Activated CD4-positive, alpha-beta T cell treated with anti-CD3 and anti-CD28 coated beads, Interleukin-2, amount 10 ng/mL, durations not matched to agents 7 days and 5 days (primary cell): ENCODE results near the gene SLC35E4. TPM values are rescaled to one million over a fixed set of nuclear protein-coding genes. Genes with fewer than 3 reads are reported as not detected.
"Not testable (repeated sequence)": the region's sequence is repeated elsewhere in the genome, so short reads cannot be mapped to it uniquely, and the experiment has no call there.

ENCODE experiments used
- CTCF ChIA-PET: fragments of 350-600 bp; sonication (Branson Sonifier 250); formaldehyde crosslinking; loops from one replicate; lab custom pipeline; 2021; ENCODE audit warnings: antibody characterized with exemption; lab: Charles Lee
- POLR2A ChIA-PET: fragments of 350-600 bp; sonication (Branson Sonifier 250); formaldehyde crosslinking; loops from one replicate; lab custom pipeline; 2021; ENCODE audit warnings: antibody characterized with exemption; lab: Charles Lee
- DNase-seq: peaks from one replicate; pipeline ENCODE4 v3.0.0-alpha.2; 2020
- H3K27ac Mint-ChIP-seq: one replicate; pipeline ENCODE4 v1.8.0; 2021; ENCODE audit warnings: mild to moderate bottlenecking, moderate library complexity, mixed read lengths
- H3K27me3 Mint-ChIP-seq: one replicate; pipeline ENCODE4 v1.8.0; 2021; ENCODE audit warnings: mixed read lengths
- H3K36me3 Mint-ChIP-seq: one replicate; pipeline ENCODE4 v1.8.0; 2021; ENCODE audit warnings: low read depth, mixed read lengths
- H3K4me1 Mint-ChIP-seq: one replicate; pipeline ENCODE4 v1.8.0; 2021; ENCODE audit warnings: mixed read lengths
- H3K4me3 Mint-ChIP-seq: one replicate; pipeline ENCODE4 v1.8.0; 2021; ENCODE audit warnings: mild to moderate bottlenecking, moderate library complexity, mixed read lengths
- H3K9me3 Mint-ChIP-seq: one replicate; pipeline ENCODE4 v1.8.0; 2021; ENCODE audit warnings: mixed read lengths
- total RNA-seq, 2 experiments: library from RNA; stranded (reverse); gene quantifications; one replicate each; pipeline ENCODE4 v1.2.3, GENCODE V29; 2021

Gene SLC35E4
- total RNA-seq, 2 experiments from 2014 or later: 1.8 to 2.5 TPM

DNA sequence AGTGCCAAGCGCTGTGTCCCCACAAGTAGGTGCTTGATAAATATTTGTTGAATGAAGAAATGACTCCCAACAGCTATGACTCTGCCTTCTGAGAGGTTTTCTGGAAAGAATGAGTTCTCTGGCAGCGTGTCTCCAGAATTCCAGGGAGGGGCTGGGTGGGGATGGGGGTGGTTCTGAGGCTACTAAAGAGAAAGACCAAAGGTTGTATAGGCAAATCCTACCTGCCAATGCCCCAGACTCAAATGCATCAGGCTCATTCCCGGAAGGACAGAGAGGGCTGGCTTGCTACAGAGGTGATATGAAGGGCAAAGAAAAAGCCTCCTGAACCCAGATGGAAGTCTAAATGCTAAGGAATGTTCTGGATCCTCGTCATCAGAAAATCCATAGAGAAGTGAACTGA is 30.2 kb downstream of the SLC35E4 start:
- Mint-ChIP-seq H3K27ac (no peak overlapping the region), H3K27me3 (peaks cover 3% of the 10 kb centered on the region), H3K4me3 (no peak overlapping the region), H3K4me1 (peaks cover 24% of the 10 kb centered on the region), H3K9me3 (no peaks in the 10 kb centered on the region), H3K36me3 (peaks cover 20% of the 10 kb centered on the region)
- POLR2A ChIA-PET: no interaction called here
- no peak for DNase-seq
- CTCF ChIA-PET: no interaction called here

DNA sequence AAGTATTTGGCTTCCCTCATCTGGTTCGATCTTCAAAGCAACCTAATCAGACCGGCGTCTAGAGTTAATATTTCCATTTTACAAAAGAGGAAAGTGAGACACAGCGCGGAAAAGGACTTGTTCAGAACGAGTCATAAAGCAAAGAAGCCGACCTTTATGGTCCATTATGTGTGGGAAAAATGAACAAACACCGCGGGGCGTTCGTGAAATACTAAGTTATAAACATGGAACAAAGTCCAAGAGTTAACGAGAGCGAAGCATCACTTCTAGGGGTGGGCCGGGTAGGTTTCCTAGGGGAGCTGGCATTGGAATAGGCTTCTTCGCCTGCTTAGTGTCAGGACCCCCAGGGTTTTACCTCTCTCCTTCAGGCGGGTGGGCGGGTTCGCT is 31.5 kb downstream of the SLC35E4 start:
- ChIA-PET POLR2A (no interaction called here), CTCF (interaction anchor here (0.9 to 2.0 kb wide), 7 partner anchors 9 to 418 kb away, joined by 3 to 8 read pairs (median 3); partner anchors contain the start of gene SLC35E4)
- Mint-ChIP-seq H3K27me3 (peaks cover 3% of the 10 kb centered on the region), H3K9me3 (no peaks in the 10 kb centered on the region), H3K4me3 (peak overlapping the region; percentile 95), H3K27ac (peak overlapping the region; percentile 91), H3K4me1 (peaks cover 24% of the 10 kb centered on the region), H3K36me3 (peaks cover 18% of the 10 kb centered on the region)
- no peak for DNase-seq

- Mint-ChIP-seq H3K27me3 (peaks cover 3% of the 10 kb centered on the region), H3K4me1 (peaks cover 24% of the 10 kb centered on the region), H3K9me3 (no peaks in the 10 kb centered on the region), H3K36me3 (peaks cover 16% of the 10 kb centered on the region), H3K27ac (peak within 1 kb of the TSS; percentile 91), H3K4me3 (peak within 1 kb of the TSS; percentile 95)
- peak; percentile 94 for DNase-seq
- CTCF ChIA-PET: interaction anchor here (0.9 to 2.0 kb wide), 9 partner anchors 9 to 417 kb away, joined by 3 to 8 read pairs (median 3); partner anchors contain the start of gene SLC35E4
- POLR2A ChIA-PET: interaction anchor here (0.6 kb wide), 1 partner anchor 22 kb away, joined by 5 read pairs; no protein-coding TSS in a partner anchor
These were observed 32.2 kb downstream of the SLC35E4 start, which contains the start of gene DUSP18 for GRCh38 chr22:30667494-30668385. Gene DUSP18, minus strand, starts transcription at chr22:30667875. Its CDS starts 3,872 bp downstream, at chr22:30664003.

DNA sequence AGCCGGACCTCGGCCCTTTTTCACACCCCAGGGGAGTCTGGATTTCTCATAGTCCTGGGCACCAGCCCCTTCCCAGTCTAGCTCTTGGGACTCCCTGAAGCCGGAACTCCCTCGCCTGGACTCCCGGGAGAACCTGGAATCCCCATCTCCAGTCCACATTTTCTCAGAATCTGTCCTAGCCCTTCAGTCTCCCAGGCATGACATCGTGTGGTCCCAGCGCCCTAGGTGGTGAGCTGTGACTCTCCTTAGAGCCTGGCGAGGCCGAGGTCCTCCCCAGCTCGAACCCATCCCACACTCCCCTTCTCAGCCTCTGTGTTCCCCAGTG is 32.8 kb downstream of the SLC35E4 start:
- POLR2A ChIA-PET: interaction anchor here (0.6 kb wide), 1 partner anchor 22 kb away, joined by 5 read pairs; no protein-coding TSS in a partner anchor
- DNase-seq: no peak
- Mint-ChIP-seq H3K36me3 (peaks cover 10% of the 10 kb centered on the region), H3K27ac (peak overlapping the region; percentile 46), H3K4me1 (peaks cover 24% of the 10 kb centered on the region), H3K4me3 (peak overlapping the region; percentile 95), H3K27me3 (peaks cover 3% of the 10 kb centered on the region), H3K9me3 (no peaks in the 10 kb centered on the region)
- CTCF ChIA-PET: interaction anchor here (1.4 to 1.7 kb wide), 3 partner anchors 26 to 87 kb away, joined by 3 to 8 read pairs (median 4); partner anchors contain the start of gene SLC35E4

- Mint-ChIP-seq H3K27me3 (peaks cover 3% of the 10 kb centered on the region), H3K4me1 (peaks cover 14% of the 10 kb centered on the region), H3K9me3 (no peaks in the 10 kb centered on the region), H3K36me3 (peaks cover 2% of the 10 kb centered on the region), H3K27ac (no peak overlapping the region), H3K4me3 (no peak overlapping the region)
- DNase-seq: no peak
- ChIA-PET CTCF (interaction anchor here (0.5 to 1.8 kb wide), 5 partner anchors 8 to 723 kb away, joined by 3 to 6 read pairs (median 3); no protein-coding TSS in a partner anchor), POLR2A (no interaction called here)
These were observed 35.5 kb downstream of the SLC35E4 start for GRCh38 chr22:30671071-30671470.

DNA sequence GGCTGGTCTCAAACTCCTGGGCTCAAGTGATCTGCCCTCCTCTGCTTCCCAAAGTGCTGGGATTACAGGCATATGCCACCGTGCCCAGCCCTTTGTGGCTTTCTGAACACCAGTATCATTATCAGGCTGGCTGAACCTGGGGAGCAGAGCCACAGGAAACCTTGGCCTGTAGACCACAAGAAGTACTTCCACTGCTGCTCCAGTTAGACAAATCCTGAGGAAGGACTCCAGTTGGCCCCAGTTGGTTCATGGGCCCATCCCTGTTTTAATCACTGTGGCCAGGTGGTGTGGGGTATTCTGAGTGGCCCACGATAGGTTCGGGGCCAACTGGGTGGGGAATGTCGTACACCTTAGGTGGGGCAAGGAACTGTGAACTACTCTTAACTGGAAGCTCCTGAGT is 37.6 kb downstream of the SLC35E4 start:
- H3K9me3 Mint-ChIP-seq: no peaks in the 10 kb centered on the region
- H3K4me3 Mint-ChIP-seq: no peak overlapping the region
- no peak overlapping the region for H3K27ac Mint-ChIP-seq
- no peaks in the 10 kb centered on the region for H3K36me3 Mint-ChIP-seq
- no peak for DNase-seq
- H3K4me1 Mint-ChIP-seq: peaks cover 6% of the 10 kb centered on the region
- CTCF ChIA-PET: interaction anchor here (1.2 to 1.4 kb wide), 2 partner anchors 14 to 38 kb away, joined by 3 to 4 read pairs; partner anchors contain the start of gene SLC35E4
- POLR2A ChIA-PET: interaction anchor here (1.1 kb wide), 1 partner anchor 9 kb away, joined by 3 read pairs; no protein-coding TSS in a partner anchor
- peaks cover 5% of the 10 kb centered on the region for H3K27me3 Mint-ChIP-seq

DNA sequence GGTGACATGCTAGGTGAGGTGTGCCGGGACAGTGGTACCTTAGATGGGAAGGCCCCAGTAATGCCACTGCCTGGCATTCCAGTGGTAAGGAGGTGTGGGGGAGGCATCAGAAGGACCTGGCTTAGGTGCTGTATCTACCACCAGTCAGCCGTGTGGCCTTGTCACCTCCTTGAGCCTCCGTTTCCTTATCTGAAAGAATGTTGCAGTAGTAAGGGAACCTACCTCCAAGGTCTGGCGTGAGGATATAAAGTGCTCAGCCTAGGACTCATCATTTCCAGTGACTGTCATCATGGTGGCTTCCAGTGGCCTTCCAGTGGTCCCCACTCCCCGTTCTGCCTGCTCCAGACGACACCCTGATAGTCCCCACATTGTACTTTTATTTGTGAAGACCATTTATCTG is 38.9 kb downstream of the SLC35E4 start:
- no peaks in the 10 kb centered on the region for H3K4me1 Mint-ChIP-seq
- DNase-seq: no peak
- H3K9me3 Mint-ChIP-seq: no peaks in the 10 kb centered on the region
- H3K27ac Mint-ChIP-seq: no peak overlapping the region
- H3K27me3 Mint-ChIP-seq: peaks cover 6% of the 10 kb centered on the region
- no peak overlapping the region for H3K4me3 Mint-ChIP-seq
- H3K36me3 Mint-ChIP-seq: no peaks in the 10 kb centered on the region
- ChIA-PET CTCF (no interaction called here), POLR2A (no interaction called here)

DNA sequence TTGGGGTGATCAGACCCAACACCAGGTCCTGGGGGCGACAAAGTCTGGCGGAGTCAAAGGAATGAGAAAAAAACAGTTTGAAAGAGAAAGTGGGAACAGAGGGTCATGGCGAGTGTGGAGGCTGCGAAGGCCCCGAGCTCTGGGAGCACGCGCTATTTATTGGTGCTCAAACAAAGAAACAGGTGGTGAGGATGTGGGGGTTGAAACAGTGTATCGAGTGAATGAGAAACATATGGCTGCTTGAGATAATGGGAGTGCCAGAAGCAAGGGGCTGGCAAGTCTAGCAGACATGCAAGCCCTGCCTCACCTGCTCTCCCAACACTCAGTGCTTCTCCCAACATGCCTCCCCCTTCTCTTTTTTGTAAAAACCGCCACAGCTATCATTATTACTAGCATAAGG is 39.9 kb downstream of the SLC35E4 start:
- ChIA-PET POLR2A (no interaction called here), CTCF (no interaction called here)
- Mint-ChIP-seq H3K27ac (no peak overlapping the region), H3K4me3 (no peak overlapping the region), H3K27me3 (peaks cover 7% of the 10 kb centered on the region), H3K4me1 (no peaks in the 10 kb centered on the region), H3K9me3 (no peaks in the 10 kb centered on the region), H3K36me3 (no peaks in the 10 kb centered on the region)
- DNase-seq: no peak

DNA sequence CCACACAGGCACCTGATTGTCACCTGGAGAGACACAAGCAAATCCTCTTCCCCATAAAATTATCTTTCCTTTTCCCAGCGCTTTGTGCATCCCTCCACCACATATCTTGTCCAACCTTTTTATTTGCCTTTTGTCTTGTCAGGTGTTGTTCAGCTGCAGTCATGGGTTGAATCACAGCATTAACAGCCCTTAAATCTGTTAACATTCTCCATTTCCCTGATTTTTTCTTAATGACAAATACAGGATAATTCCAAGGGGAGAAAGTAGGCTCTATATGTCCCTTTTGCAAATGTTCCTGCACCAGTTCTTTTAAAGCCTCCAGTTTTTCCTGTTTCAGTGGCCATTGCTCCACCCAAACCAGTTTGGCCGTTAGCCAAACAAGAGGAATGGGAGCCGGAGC is 41.0 kb downstream of the SLC35E4 start:
- POLR2A ChIA-PET, H3K9me3 Mint-ChIP-seq, CTCF ChIA-PET, H3K27ac Mint-ChIP-seq, H3K4me3 Mint-ChIP-seq, H3K36me3 Mint-ChIP-seq, H3K4me1 Mint-ChIP-seq, H3K27me3 Mint-ChIP-seq, DNase-seq: not testable (repeated sequence)

GRCh38 chr22:30679895-30680690 is 44.5 kb downstream of the SLC35E4 start:
- H3K9me3 Mint-ChIP-seq, POLR2A ChIA-PET, H3K4me1 Mint-ChIP-seq, H3K27me3 Mint-ChIP-seq, DNase-seq, H3K36me3 Mint-ChIP-seq, H3K27ac Mint-ChIP-seq, H3K4me3 Mint-ChIP-seq: not testable (repeated sequence)
- CTCF ChIA-PET: interaction anchor here (1.0 to 1.4 kb wide), 3 partner anchors 13 to 47 kb away, joined by 3 to 4 read pairs (median 3); no protein-coding TSS in a partner anchor

GRCh38 chr22:30680991-30681770 is 45.6 kb downstream of the SLC35E4 start:
- ChIA-PET CTCF (interaction anchor here (1.0 to 1.4 kb wide), 3 partner anchors 32 to 61 kb away, joined by 3 to 4 read pairs (median 3); no protein-coding TSS in a partner anchor), POLR2A (no interaction called here)
- H3K27me3 Mint-ChIP-seq: peaks cover 7% of the 10 kb centered on the region
- H3K27ac Mint-ChIP-seq: no peak overlapping the region
- no peaks in the 10 kb centered on the region for H3K9me3 Mint-ChIP-seq
- DNase-seq: no peak
- no peaks in the 10 kb centered on the region for H3K4me1 Mint-ChIP-seq
- no peaks in the 10 kb centered on the region for H3K36me3 Mint-ChIP-seq
- H3K4me3 Mint-ChIP-seq: no peak overlapping the region

GRCh38 chr22:30681831-30682230 is 46.2 kb downstream of the SLC35E4 start:
- peaks cover 7% of the 10 kb centered on the region for H3K27me3 Mint-ChIP-seq
- ChIA-PET CTCF (interaction anchor here (1.2 to 1.7 kb wide), 2 partner anchors 21 to 61 kb away, joined by 3 to 4 read pairs; no protein-coding TSS in a partner anchor), POLR2A (interaction anchor here (0.6 kb wide), 1 partner anchor 9 kb away, joined by 3 read pairs; no protein-coding TSS in a partner anchor)
- no peak overlapping the region for H3K27ac Mint-ChIP-seq
- no peaks in the 10 kb centered on the region for H3K4me1 Mint-ChIP-seq
- H3K36me3 Mint-ChIP-seq: no peaks in the 10 kb centered on the region
- DNase-seq: no peak
- H3K9me3 Mint-ChIP-seq: no peaks in the 10 kb centered on the region
- H3K4me3 Mint-ChIP-seq: no peak overlapping the region
